ENCODE measurements around the gene HIBCH.

DNA sequence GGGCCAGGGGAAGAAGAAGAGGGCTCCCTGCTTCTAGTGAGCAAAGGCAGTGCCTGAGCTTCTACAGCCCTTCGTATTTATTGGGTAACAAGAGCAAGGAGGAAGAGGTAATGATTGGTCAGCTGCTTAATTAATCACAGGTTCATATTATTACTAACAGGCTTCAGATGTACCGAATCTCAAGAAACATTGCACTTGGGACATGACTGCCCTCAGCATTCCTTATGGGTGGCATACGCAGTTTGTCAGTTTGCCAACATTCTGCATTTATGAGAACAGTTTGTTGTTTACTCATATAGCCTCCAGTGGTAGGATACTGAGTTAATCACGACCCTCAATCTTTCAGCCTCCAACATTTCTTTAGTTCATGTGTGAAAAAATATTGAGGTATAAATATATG is 84.5 kb downstream of the HIBCH start:
- TF ChIP-seq, protein P1, sequence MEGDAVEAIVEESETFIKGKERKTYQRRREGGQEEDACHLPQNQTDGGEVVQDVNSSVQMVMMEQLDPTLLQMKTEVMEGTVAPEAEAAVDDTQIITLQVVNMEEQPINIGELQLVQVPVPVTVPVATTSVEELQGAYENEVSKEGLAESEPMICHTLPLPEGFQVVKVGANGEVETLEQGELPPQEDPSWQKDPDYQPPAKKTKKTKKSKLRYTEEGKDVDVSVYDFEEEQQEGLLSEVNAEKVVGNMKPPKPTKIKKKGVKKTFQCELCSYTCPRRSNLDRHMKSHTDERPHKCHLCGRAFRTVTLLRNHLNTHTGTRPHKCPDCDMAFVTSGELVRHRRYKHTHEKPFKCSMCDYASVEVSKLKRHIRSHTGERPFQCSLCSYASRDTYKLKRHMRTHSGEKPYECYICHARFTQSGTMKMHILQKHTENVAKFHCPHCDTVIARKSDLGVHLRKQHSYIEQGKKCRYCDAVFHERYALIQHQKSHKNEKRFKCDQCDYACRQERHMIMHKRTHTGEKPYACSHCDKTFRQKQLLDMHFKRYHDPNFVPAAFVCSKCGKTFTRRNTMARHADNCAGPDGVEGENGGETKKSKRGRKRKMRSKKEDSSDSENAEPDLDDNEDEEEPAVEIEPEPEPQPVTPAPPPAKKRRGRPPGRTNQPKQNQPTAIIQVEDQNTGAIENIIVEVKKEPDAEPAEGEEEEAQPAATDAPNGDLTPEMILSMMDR (conservative IDR thresholded peaks at IDR 0.05; ENCODE audit: low read length), result no peak
- TF ChIP-seq EZH2phosphoT487 (IDR thresholded peaks at IDR 0.05; ENCODE audit: borderline replicate concordance, low read depth, low read length), result no peak
